Mesenchymal stem cell (in vitro differentiated cells and primary cell): ENCODE data around the gene CHPF.
A peak's percentile ranks its signal among the peaks of the same experiment; 100 is the strongest.

Experiments used
- DNase-seq: peaks from one replicate; pipeline ENCODE4 v3.0.0-alpha.2; 2013
- H2AFZ ChIP-seq: one replicate; pipeline ENCODE4 v1.6.1; 2013; ENCODE audit warnings: low read depth, mild to moderate bottlenecking, control low read depth, inconsistent platforms, low read length, moderate library complexity
- H2AK5ac ChIP-seq: 2 replicates; pipeline ENCODE4 v1.6.1; 2013; ENCODE audit warnings: low read length, moderate library complexity, mild to moderate bottlenecking, inconsistent platforms; ENCODE audit not compliant: severe bottlenecking
- H2BK120ac ChIP-seq: one replicate; pipeline ENCODE4 v1.6.1; 2013; ENCODE audit warnings: low read depth, mild to moderate bottlenecking, inconsistent platforms, low read length, moderate library complexity
- H2BK12ac ChIP-seq, 2 experiments: one replicate each; pipeline ENCODE4 v1.6.1; 2013; ENCODE audit warnings: inconsistent platforms in 2 of 2, low read length in 2 of 2, mild to moderate bottlenecking in 2 of 2, moderate library complexity in 2 of 2, control low read depth in 1 of 2
- H2BK15ac ChIP-seq: one replicate; pipeline ENCODE4 v1.6.1; 2013; ENCODE audit warnings: mild to moderate bottlenecking, low read depth, inconsistent platforms; ENCODE audit not compliant: poor library complexity, severe bottlenecking
- H2BK5ac ChIP-seq: 2 replicates; pipeline ENCODE4 v1.6.1; 2013; ENCODE audit warnings: low read depth, mild to moderate bottlenecking, low read length, control low read depth, inconsistent platforms; ENCODE audit not compliant: poor library complexity, severe bottlenecking
- H3K14ac ChIP-seq, 2 experiments: one replicate each; pipeline ENCODE4 v1.6.1; 2013; ENCODE audit warnings: inconsistent platforms in 2 of 2, low read length in 2 of 2, control low read depth in 1 of 2, mild to moderate bottlenecking in 1 of 2, moderate library complexity in 1 of 2
- H3K18ac ChIP-seq, 2 experiments: one replicate each; pipeline ENCODE4 v1.6.1; 2013; ENCODE audit warnings: inconsistent platforms in 2 of 2, low read length in 2 of 2, control low read depth in 1 of 2, low read depth in 1 of 2, mild to moderate bottlenecking in 1 of 2
- H3K23ac ChIP-seq, 2 experiments: one replicate each; pipeline ENCODE4 v1.6.1; 2013; ENCODE audit warnings: inconsistent platforms in 2 of 2, low read length in 2 of 2, mild to moderate bottlenecking in 2 of 2, moderate library complexity in 2 of 2, control low read depth in 1 of 2
- H3K27ac ChIP-seq: 2 replicates; pipeline ENCODE4 v1.5.1; 2013; ENCODE audit warnings: mild to moderate bottlenecking, moderate library complexity, low read length, control low read depth, inconsistent platforms; ENCODE audit not compliant: poor library complexity, severe bottlenecking
- H3K27me3 ChIP-seq, 2 experiments: 2 replicates each; pipeline versions ENCODE4 v1.6.1 to v1.7.0; 2013; ENCODE audit warnings: low read length in 2 of 2, mild to moderate bottlenecking in 2 of 2, moderate library complexity in 2 of 2, control low read depth in 1 of 2, inconsistent platforms in 1 of 2; ENCODE audit not compliant: control insufficient read depth in 1 of 2, insufficient read depth in 1 of 2
- H3K36me3 ChIP-seq, 2 experiments: 2 replicates each; pipeline versions ENCODE4 v1.6.1 to v1.7.0; 2013; ENCODE audit warnings: low read length in 2 of 2, control low read depth in 1 of 2, inconsistent platforms in 1 of 2, low read depth in 1 of 2, mild to moderate bottlenecking in 1 of 2; ENCODE audit not compliant: insufficient read depth in 2 of 2, control insufficient read depth in 1 of 2
- H3K4ac ChIP-seq, 2 experiments: one replicate each; pipeline ENCODE4 v1.6.1; 2013; ENCODE audit warnings: inconsistent platforms in 2 of 2, low read length in 2 of 2, mild to moderate bottlenecking in 2 of 2, moderate library complexity in 2 of 2, control low read depth in 1 of 2, low read depth in 1 of 2
- H3K4me1 ChIP-seq: 2 replicates; pipeline ENCODE4 v1.6.1; 2013; ENCODE audit warnings: low read depth, low read length, control low read depth; ENCODE audit not compliant: control insufficient read depth, insufficient read depth
- H3K4me2 ChIP-seq: 2 replicates; pipeline ENCODE4 v1.6.1; 2013; ENCODE audit warnings: low read length, mild to moderate bottlenecking, inconsistent platforms; ENCODE audit not compliant: poor library complexity, severe bottlenecking
- H3K4me3 ChIP-seq, 2 experiments: 2 replicates each; pipeline versions ENCODE4 v1.5.1 to v1.7.0; 2013; ENCODE audit warnings: low read length in 2 of 2, mild to moderate bottlenecking in 2 of 2, control low read depth in 1 of 2, low read depth in 1 of 2; ENCODE audit not compliant: insufficient read depth in 1 of 2
- H3K79me1 ChIP-seq: replicated peaks from 2 replicates; pipeline ENCODE4 v1.6.1; 2013; ENCODE audit warnings: mild to moderate bottlenecking, control low read depth, low read length, inconsistent platforms; ENCODE audit not compliant: poor library complexity, severe bottlenecking
- H3K9ac ChIP-seq: 2 replicates; pipeline ENCODE4 v1.7.0; 2013; ENCODE audit warnings: mild to moderate bottlenecking, low read length, moderate library complexity
- H3K9me3 ChIP-seq: 2 replicates; pipeline ENCODE4 v1.7.0; 2013; ENCODE audit warnings: mild to moderate bottlenecking, low read length; ENCODE audit not compliant: control insufficient read depth
- H4K8ac ChIP-seq: one replicate; pipeline ENCODE4 v1.6.1; 2013; ENCODE audit warnings: inconsistent platforms, mild to moderate bottlenecking, low read length, moderate library complexity
- H4K91ac ChIP-seq: one replicate; pipeline ENCODE4 v1.6.1; 2013; ENCODE audit warnings: mild to moderate bottlenecking, low read length, inconsistent platforms
- WGBS: methylation state at CpG from one replicate; pipeline ENCODE4 v1.1.7; 2013; ENCODE audit warnings: mixed read lengths; 5-methylcytosine and 5-hydroxymethylcytosine counted together

The CHPF gene

DNA sequence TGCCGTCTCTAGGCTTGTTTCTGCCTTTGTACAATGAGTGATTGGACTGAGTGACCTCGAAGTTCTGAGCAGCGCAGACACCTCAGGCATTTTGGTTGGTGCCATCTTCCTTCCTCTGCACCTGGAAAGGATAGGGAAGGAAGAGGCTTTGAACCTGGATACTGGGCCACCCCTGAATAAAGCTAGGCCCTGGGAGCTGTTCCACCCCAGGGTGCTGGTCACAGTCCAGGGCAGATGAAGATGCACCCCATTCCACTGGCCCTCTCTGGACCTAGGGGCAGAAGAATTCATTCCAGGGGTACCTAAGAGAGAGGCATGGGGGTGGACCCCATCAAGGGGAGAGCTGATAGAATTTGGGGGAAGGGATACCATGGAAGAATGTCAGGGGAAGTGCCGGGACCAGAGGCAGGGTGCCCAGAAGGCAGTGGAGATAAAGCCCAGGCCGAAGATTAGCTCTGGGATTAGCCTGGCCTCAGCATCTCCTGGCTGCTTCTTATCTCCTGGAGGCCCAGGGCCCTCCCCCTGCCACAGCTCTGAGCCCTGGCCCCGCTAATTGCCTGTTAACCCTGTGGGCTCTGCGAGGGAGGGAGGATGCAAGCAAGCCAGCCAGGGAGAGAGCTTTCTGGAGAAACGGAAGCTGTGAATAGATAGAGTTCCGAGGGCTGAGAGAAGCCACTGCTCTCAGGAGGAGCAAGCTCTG is 17.9 kb downstream of the CHPF start:
- Histone ChIP-seq H4K8ac (no peak overlapping the region), H3K4me1 (peaks cover 23% of the 10 kb centered on the region), H2AFZ (no peak overlapping the region), H3K23ac (no peak overlapping the region), H3K18ac (no peak overlapping the region), H3K27me3 (peaks cover 38 to 50% of the 10 kb centered on the region in 2 experiments), H3K27ac (no peak overlapping the region), H2BK12ac (no peak overlapping the region), H3K4ac (no peak overlapping the region), H3K79me1 (no peaks in the 10 kb centered on the region), H3K9me3 (no peaks in the 10 kb centered on the region), H3K4me2 (no peak overlapping the region), H3K4me3 (no peak overlapping the region), H2BK5ac (no peak overlapping the region), H3K14ac (no peak overlapping the region), H2BK15ac (no peak overlapping the region), H4K91ac (no peak overlapping the region), H2AK5ac (no peak overlapping the region), H2BK120ac (no peak overlapping the region), H3K9ac (no peak overlapping the region), H3K36me3 (no peaks in the 10 kb centered on the region)
- 39% methylated on average over 7 of the region's 9 CpGs for WGBS
- DNase-seq: no peak

DNA sequence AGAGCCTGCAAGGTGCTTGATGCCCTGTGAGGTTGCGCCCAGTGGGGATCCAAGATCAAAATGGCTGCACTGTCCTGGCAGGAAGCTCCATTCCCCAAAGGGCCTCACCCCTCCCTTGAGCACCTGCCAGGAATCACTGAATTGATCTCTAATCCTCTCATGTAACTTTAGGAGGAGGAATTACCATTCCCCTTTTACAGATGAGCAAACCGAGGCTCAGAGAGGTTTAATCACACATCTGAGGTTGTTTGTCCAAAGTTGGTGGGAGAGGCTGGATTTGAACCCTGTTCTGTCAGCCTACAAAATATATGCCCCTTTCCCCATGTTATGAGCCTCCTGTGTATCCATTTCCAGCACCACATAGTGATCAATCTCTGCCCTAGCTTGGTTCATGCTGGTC is 18.8 kb downstream of the CHPF start:
- 94% methylated on average over 2 of the region's 2 CpGs for WGBS
- H3K9ac ChIP-seq: no peak overlapping the region
- H3K27me3 ChIP-seq: peaks cover 37 to 48% of the 10 kb centered on the region in 2 experiments
- H2BK5ac ChIP-seq: no peak overlapping the region
- no peak overlapping the region for H3K27ac ChIP-seq
- H3K18ac ChIP-seq: no peak overlapping the region
- H2AFZ ChIP-seq: no peak overlapping the region
- no peak overlapping the region for H2BK15ac ChIP-seq
- no peak overlapping the region for H3K4me2 ChIP-seq
- no peak for DNase-seq
- no peaks in the 10 kb centered on the region for H3K36me3 ChIP-seq
- no peak overlapping the region for H3K23ac ChIP-seq
- H4K91ac ChIP-seq: no peak overlapping the region
- peaks cover 28% of the 10 kb centered on the region for H3K4me1 ChIP-seq
- H2BK12ac ChIP-seq: no peak overlapping the region
- H3K14ac ChIP-seq: no peak overlapping the region
- no peaks in the 10 kb centered on the region for H3K79me1 ChIP-seq
- no peaks in the 10 kb centered on the region for H3K9me3 ChIP-seq
- H4K8ac ChIP-seq: no peak overlapping the region
- H2AK5ac ChIP-seq: no peak overlapping the region
- no peak overlapping the region for H3K4me3 ChIP-seq
- H2BK120ac ChIP-seq: no peak overlapping the region
- no peak overlapping the region for H3K4ac ChIP-seq

DNA sequence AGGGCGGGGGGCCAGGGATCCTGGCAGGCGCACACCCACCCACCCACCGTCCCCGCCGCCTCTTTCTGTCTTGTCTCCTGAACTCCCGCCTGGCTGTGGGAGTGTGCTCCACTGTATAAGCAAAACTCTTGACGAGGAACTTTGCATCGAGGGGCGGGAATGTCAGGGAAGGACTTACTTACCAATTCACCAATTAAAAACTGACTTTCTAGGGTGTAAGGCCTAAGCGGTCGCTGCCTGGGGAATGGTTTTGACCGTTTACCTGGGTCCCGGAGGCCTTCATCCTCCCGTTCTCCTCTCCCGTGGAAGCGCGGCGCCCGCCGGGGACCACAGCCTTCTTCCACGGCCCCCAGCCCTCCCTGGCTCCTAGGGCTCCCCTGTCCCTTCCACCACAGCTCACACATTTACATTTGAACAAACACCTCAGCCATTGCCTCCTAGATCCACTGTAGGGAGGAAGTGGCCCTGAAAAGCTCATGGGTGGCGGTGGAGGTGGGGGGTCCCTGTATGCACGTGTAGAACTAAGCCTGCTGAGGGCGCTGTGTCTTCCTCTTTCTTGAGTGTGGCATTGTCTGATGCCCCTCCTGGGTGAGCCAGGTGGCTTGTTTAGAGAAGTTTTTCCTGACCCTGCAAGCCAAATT is 20.5 kb downstream of the CHPF start:
- no peak overlapping the region for H3K18ac ChIP-seq
- no peaks in the 10 kb centered on the region for H3K36me3 ChIP-seq
- H2BK120ac ChIP-seq: no peak overlapping the region
- no peak overlapping the region for H3K27ac ChIP-seq
- no peak overlapping the region for H2BK5ac ChIP-seq
- peak overlapping the region; percentile 26 for H2BK15ac ChIP-seq
- H3K79me1 ChIP-seq: no peaks in the 10 kb centered on the region
- H2AFZ ChIP-seq: no peak overlapping the region
- peak overlapping the region in 1 of 2 experiments; percentile 78 for H3K23ac ChIP-seq
- H3K9ac ChIP-seq: peak overlapping the region; percentile 54
- H3K4me2 ChIP-seq: peak overlapping the region; percentile 62
- peak overlapping the region in 1 of 2 experiments; percentile 54 for H3K4ac ChIP-seq
- H4K8ac ChIP-seq: no peak overlapping the region
- DNase-seq: no peak
- peaks cover 28% of the 10 kb centered on the region for H3K4me1 ChIP-seq
- H3K14ac ChIP-seq: no peak overlapping the region
- no peak overlapping the region for H2AK5ac ChIP-seq
- H3K4me3 ChIP-seq: peak overlapping the region in 1 of 2 experiments; percentile 49
- H4K91ac ChIP-seq: peak overlapping the region; percentile 9
- peak overlapping the region in 1 of 2 experiments; percentile 64 for H2BK12ac ChIP-seq
- WGBS: 47% methylated on average over 14 of the region's 24 CpGs
- peaks cover 25 to 38% of the 10 kb centered on the region in 2 experiments for H3K27me3 ChIP-seq
- H3K9me3 ChIP-seq: no peaks in the 10 kb centered on the region
